WERI-Rb-1 (cell line): Measurements from ENCODE around the gene ZNF648.

Experiments
- DNase-seq: peaks from one replicate; pipeline ENCODE4 v3.0.0-alpha.2; 2020
- H3K27ac ChIP-seq: fragments of 250-450 bp; sonication (Bioruptor Pico); 2 replicates; pipeline ENCODE4 v1.5.1; 2020; ENCODE audit warnings: mild to moderate bottlenecking, moderate library complexity
- H3K27me3 ChIP-seq: fragments of 250-450 bp; sonication (Bioruptor Pico); 2 replicates; pipeline ENCODE4 v1.5.1; 2021; ENCODE audit warnings: mild to moderate bottlenecking, low read depth, moderate library complexity; ENCODE audit not compliant: insufficient read depth, severe bottlenecking
- H3K36me3 ChIP-seq: fragments of 250-450 bp; sonication (Bioruptor Pico); 2 replicates; pipeline ENCODE4 v1.5.1; 2020; ENCODE audit warnings: mild to moderate bottlenecking, moderate library complexity
- H3K4me3 ChIP-seq: 2 replicates; pipeline ENCODE4 v1.5.1; 2011; ENCODE audit warnings: low read depth, mild to moderate bottlenecking, control low read depth, low read length
- H3K9me3 ChIP-seq: fragments of 250-450 bp; sonication (Bioruptor Pico); 2 replicates; pipeline ENCODE4 v1.5.1; 2021; ENCODE audit warnings: mild to moderate bottlenecking, moderate library complexity; ENCODE audit not compliant: severe bottlenecking
- CTCF ChIP-seq: IDR thresholded peaks from 2 replicates; pipeline ENCODE4 v1.5.1; 2011; ENCODE audit warnings: low read depth, mild to moderate bottlenecking, control low read depth, inconsistent platforms, low read length

Gene ZNF648

DNA sequence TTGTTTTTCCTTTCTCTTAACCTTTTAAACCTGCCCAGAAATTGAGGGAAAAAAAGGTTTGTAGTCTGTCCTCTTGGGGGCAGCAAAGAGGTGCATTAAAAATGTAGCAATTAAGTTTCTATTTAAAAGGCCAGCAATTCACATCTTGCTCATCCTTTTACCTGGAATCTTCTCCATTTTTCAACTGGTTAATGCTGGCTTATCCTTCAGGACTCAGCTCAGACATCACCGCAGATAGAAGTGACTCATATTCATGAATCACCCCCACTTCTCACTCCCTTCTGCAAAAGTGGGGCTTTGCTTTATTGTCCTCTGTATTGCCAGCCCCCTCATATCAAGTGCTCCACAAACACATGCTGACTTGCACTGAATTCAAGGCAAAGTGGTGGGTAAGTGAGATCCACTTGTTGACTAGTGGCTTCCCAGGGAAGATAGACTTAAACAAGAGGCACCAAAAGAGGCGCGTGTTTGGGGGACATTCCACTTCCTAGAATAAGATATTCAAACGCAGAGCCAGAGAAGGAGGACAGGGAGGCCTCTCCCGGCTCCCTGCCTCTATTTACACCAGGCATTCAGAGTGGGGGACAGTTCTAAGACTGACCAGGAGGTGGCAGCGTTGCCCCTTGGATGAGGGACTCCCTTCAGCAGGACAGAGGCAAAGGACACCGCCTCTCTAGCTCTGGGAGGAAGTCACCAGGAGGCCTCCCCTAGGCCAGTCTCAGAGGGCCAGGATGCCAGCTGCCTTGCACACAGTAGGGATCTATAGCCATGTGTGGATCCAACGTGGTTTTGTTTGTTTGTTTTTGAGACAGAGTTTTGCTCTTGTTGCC is 23.2 kb upstream of the ZNF648 start:
- H3K27ac ChIP-seq, result no peak overlapping the region
- H3K36me3 ChIP-seq, result no peaks in the 10 kb centered on the region
- peak; percentile 60 for TF ChIP-seq CTCF
- DNase-seq, result peak; percentile 67
- H3K4me3 ChIP-seq, result no peak overlapping the region
- H3K27me3 ChIP-seq, result no peaks in the 10 kb centered on the region
- H3K9me3 ChIP-seq, result no peaks in the 10 kb centered on the region

GRCh38 chr1:182083851-182084486 is 22.5 kb upstream of the ZNF648 start:
- Histone ChIP-seq H3K4me3 (no peak overlapping the region), H3K36me3 (no peaks in the 10 kb centered on the region), H3K27ac (no peak overlapping the region), H3K9me3 (no peaks in the 10 kb centered on the region), H3K27me3 (no peaks in the 10 kb centered on the region)
- no peak for TF ChIP-seq CTCF
- no peak for DNase-seq

GRCh38 chr1:182080955-182081582 is 19.6 kb upstream of the ZNF648 start:
- H3K27me3 ChIP-seq, result no peaks in the 10 kb centered on the region
- H3K36me3 ChIP-seq, result no peaks in the 10 kb centered on the region
- H3K27ac ChIP-seq, result no peak overlapping the region
- no peak for DNase-seq
- TF ChIP-seq CTCF, result peak; percentile 49
- no peak overlapping the region for H3K4me3 ChIP-seq
- no peaks in the 10 kb centered on the region for H3K9me3 ChIP-seq

GRCh38 chr1:182080040-182080439 is 18.5 kb upstream of the ZNF648 start:
- Histone ChIP-seq H3K36me3 (no peaks in the 10 kb centered on the region), H3K27me3 (no peaks in the 10 kb centered on the region), H3K9me3 (no peaks in the 10 kb centered on the region), H3K4me3 (no peak overlapping the region), H3K27ac (no peak overlapping the region)
- no peak for TF ChIP-seq CTCF
- no peak for DNase-seq

GRCh38 chr1:182071924-182072323 is 10.4 kb upstream of the ZNF648 start:
- Histone ChIP-seq H3K9me3 (no peaks in the 10 kb centered on the region), H3K27me3 (no peaks in the 10 kb centered on the region), H3K36me3 (no peaks in the 10 kb centered on the region), H3K4me3 (no peak overlapping the region), H3K27ac (no peak overlapping the region)
- TF ChIP-seq CTCF, result no peak
- DNase-seq, result no peak
